ENCODE data around the gene FBXO11.
A peak's percentile ranks its signal among the peaks of the same experiment; 100 is the strongest.
"Not testable (repeated sequence)": the region's sequence is repeated elsewhere in the genome, so short reads cannot be mapped to it uniquely, and the experiment has no call there.

Gene FBXO11

GRCh38 chr2:47897883-47898731, 8.2 kb downstream of the FBXO11 start:
- DNase-seq (ENCODE audit: low read depth): no peak

GRCh38 chr2:47897191-47897882, 9.0 kb downstream of the FBXO11 start:
- DNase-seq (ENCODE audit: low read depth): not testable (repeated sequence)

- DNase-seq (ENCODE audit: low read depth): no peak
Observed at GRCh38 chr2:47896450-47896968, 9.8 kb downstream of the FBXO11 start.

- DNase-seq (ENCODE audit: low read depth): no peak
Observed at GRCh38 chr2:47893771-47894170, 12.5 kb downstream of the FBXO11 start.

GRCh38 chr2:47892338-47892730, 14.0 kb downstream of the FBXO11 start:
- DNase-seq (ENCODE audit: low read depth): no peak

- DNase-seq (ENCODE audit: low read depth): peak; percentile 48
Observed at GRCh38 chr2:47891369-47892337, 14.6 kb downstream of the FBXO11 start.

- peak; percentile 43 for DNase-seq (ENCODE audit: low read depth)
Observed at GRCh38 chr2:47890711-47891368, 15.5 kb downstream of the FBXO11 start.

GRCh38 chr2:47888581-47889280, 17.6 kb downstream of the FBXO11 start:
- DNase-seq (ENCODE audit: low read depth): no peak

GRCh38 chr2:47876912-47877311, 29.4 kb downstream of the FBXO11 start:
- DNase-seq (ENCODE audit: low read depth): no peak

- no peak for DNase-seq (ENCODE audit: low read depth)
Observed at GRCh38 chr2:47872941-47873340, 33.4 kb downstream of the FBXO11 start.

- no peak for DNase-seq (ENCODE audit: low read depth)
Observed at GRCh38 chr2:47870641-47871540, 35.4 kb downstream of the FBXO11 start.

GRCh38 chr2:47869859-47870595, 36.3 kb downstream of the FBXO11 start:
- DNase-seq (ENCODE audit: low read depth): peak; percentile 23

GRCh38 chr2:47868611-47869352, 37.5 kb downstream of the FBXO11 start:
- no peak for DNase-seq (ENCODE audit: low read depth)

GRCh38 chr2:47867205-47867604, 39.1 kb downstream of the FBXO11 start:
- peak; percentile 90 for DNase-seq (ENCODE audit: low read depth)

GRCh38 chr2:47864566-47864965, 41.7 kb downstream of the FBXO11 start:
- DNase-seq (ENCODE audit: low read depth): no peak

- DNase-seq (ENCODE audit: low read depth): no peak
Observed at GRCh38 chr2:47862949-47863348, 43.3 kb downstream of the FBXO11 start.

- DNase-seq (ENCODE audit: low read depth): peak; percentile 49
Observed at GRCh38 chr2:47853067-47853777, 53.1 kb downstream of the FBXO11 start.

- no peak for DNase-seq (ENCODE audit: low read depth)
Observed at GRCh38 chr2:47850198-47850597, 56.1 kb downstream of the FBXO11 start.
